PFSK-1 (cell line): Measurements from ENCODE around the gene ST6GAL2.

ENCODE experiments used
- FOXP2 ChIP-seq: optimal IDR thresholded peaks from 2 replicates; pipeline ENCODE3; 2011; ENCODE audit warnings: borderline replicate concordance, control low read depth, inconsistent platforms; ENCODE audit not compliant: insufficient read depth; ENCODE audit errors: extremely low read length, extremely low read depth
- POLR2AphosphoS5 ChIP-seq: IDR thresholded peaks from 2 replicates; pipeline ENCODE4 v1.6.1; 2012; ENCODE audit warnings: low read depth, mild to moderate bottlenecking, control low read depth, low read length, moderate library complexity
- REST ChIP-seq, 2 experiments: IDR thresholded peaks; 2 replicates each; pipeline versions ENCODE4 v1.6.1 to v1.8.0; 2011 to 2012; ENCODE audit warnings: low read depth in 2 of 2, low read length in 2 of 2, control low read depth in 1 of 2, inconsistent platforms in 1 of 2, mild to moderate bottlenecking in 1 of 2, moderate library complexity in 1 of 2; ENCODE audit not compliant: insufficient read depth in 1 of 2
- SIN3A ChIP-seq: IDR thresholded peaks from 2 replicates; pipeline ENCODE4 v1.6.1; 2012; ENCODE audit warnings: mild to moderate bottlenecking, low read length, moderate library complexity, borderline replicate concordance; ENCODE audit not compliant: insufficient read depth
- TAF1 ChIP-seq: IDR thresholded peaks from 2 replicates; pipeline ENCODE4 v1.6.1; 2012; ENCODE audit warnings: low read length, control low read depth, borderline replicate concordance; ENCODE audit not compliant: insufficient read depth

ST6GAL2 gene

GRCh38 chr2:106866641-106867040 lies 19.3 kb downstream of the ST6GAL2 start:
- TF ChIP-seq FOXP2 (no peak), POLR2AphosphoS5 (no peak), TAF1 (no peak), SIN3A (no peak), REST (IDR thresholded peaks at IDR 0.05; ENCODE audit: insufficient read depth in 1 of 2, low read depth in 2 of 2, low read length in 2 of 2) (no peak)

GRCh38 chr2:106864051-106864450 lies 21.9 kb downstream of the ST6GAL2 start:
- TF ChIP-seq SIN3A, result no peak
- no peak for TF ChIP-seq REST (IDR thresholded peaks at IDR 0.05; ENCODE audit: insufficient read depth in 1 of 2, low read depth in 2 of 2, low read length in 2 of 2)
- no peak for TF ChIP-seq TAF1
- no peak for TF ChIP-seq FOXP2
- no peak for TF ChIP-seq POLR2AphosphoS5

GRCh38 chr2:106863387-106863786 lies 22.6 kb downstream of the ST6GAL2 start:
- no peak for TF ChIP-seq REST (IDR thresholded peaks at IDR 0.05; ENCODE audit: insufficient read depth in 1 of 2, low read depth in 2 of 2, low read length in 2 of 2)
- no peak for TF ChIP-seq FOXP2
- no peak for TF ChIP-seq TAF1
- TF ChIP-seq SIN3A, result no peak
- TF ChIP-seq POLR2AphosphoS5, result no peak

GRCh38 chr2:106859498-106859897 lies 26.5 kb downstream of the ST6GAL2 start:
- TF ChIP-seq TAF1 (no peak), REST (IDR thresholded peaks at IDR 0.05; ENCODE audit: insufficient read depth in 1 of 2, low read depth in 2 of 2, low read length in 2 of 2) (no peak), SIN3A (no peak), POLR2AphosphoS5 (no peak), FOXP2 (no peak)

GRCh38 chr2:106858810-106859209 lies 27.2 kb downstream of the ST6GAL2 start:
- TF ChIP-seq FOXP2 (no peak), SIN3A (no peak), TAF1 (no peak), POLR2AphosphoS5 (no peak), REST (IDR thresholded peaks at IDR 0.05; ENCODE audit: insufficient read depth in 1 of 2, low read depth in 2 of 2, low read length in 2 of 2) (no peak)
